ENCODE data around the gene C2CD2.

DNA sequence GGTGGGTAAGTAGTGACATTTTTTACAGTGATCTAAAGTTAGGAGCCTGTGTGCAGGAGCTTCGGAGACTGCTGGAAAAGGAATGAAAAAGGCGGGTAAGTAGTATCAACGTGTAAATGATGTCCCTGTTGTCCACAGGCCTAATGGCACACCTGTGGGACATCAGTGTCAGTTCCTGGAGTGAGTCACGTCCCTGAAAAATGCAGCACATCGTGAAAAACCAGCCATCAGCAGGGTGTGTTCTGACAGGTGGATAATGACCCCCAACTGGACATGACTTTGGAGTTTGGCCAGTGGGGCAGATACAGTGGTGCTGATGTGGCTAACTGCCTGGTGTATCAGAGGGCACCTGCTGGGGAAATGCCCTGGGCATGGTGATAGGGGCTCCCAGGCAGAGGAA lies 62.7 kb downstream of the C2CD2 start:
- no peak for TF ChIP-seq POLR2AphosphoS5 (IDR thresholded peaks at IDR 0.05; ENCODE audit: low read depth, low read length)
- no peak for TF ChIP-seq POLR2A (IDR thresholded peaks at IDR 0.05; ENCODE audit: low read depth, low read length)
- no peak for TF ChIP-seq PAX5 (IDR thresholded peaks at IDR 0.05; ENCODE audit: insufficient read depth, low read length, severe bottlenecking)
- no peak for TF ChIP-seq POU2F2 (IDR thresholded peaks at IDR 0.05; ENCODE audit: low read depth, low read length)
- TF ChIP-seq SPI1 (IDR thresholded peaks at IDR 0.05; ENCODE audit: low read depth, low read length), result no peak

Data from GM12891 (cell line).